C4-2B (cell line): ENCODE measurements around the gene PLA2G4E.
A peak's percentile ranks its signal among the peaks of the same experiment; 100 is the strongest.

Source experiments
- H3K27ac ChIP-seq: fragments of 450-650 bp; 2 replicates; pipeline ENCODE4 v1.5.1; 2017
- CTCF ChIP-seq: fragments of 450-650 bp; conservative IDR thresholded peaks from 2 replicates; pipeline ENCODE4 v1.5.1; 2017; ENCODE audit warnings: mild to moderate bottlenecking
- ZFX ChIP-seq: fragments of 450-650 bp; IDR thresholded peaks from 2 replicates; pipeline ENCODE4 v1.6.1; 2017

Gene PLA2G4E

GRCh38 chr15:42002333-42002732, 18.5 kb downstream of the PLA2G4E start:
- TF ChIP-seq CTCF (no peak), ZFX (no peak)

GRCh38 chr15:42001236-42001635, 19.6 kb downstream of the PLA2G4E start:
- no peak overlapping the region for H3K27ac ChIP-seq
- no peak for TF ChIP-seq CTCF
- TF ChIP-seq ZFX: no peak

More at GRCh38 chr15:42002333-42002732, 18.5 kb downstream of the PLA2G4E start:
- no peak overlapping the region for H3K27ac ChIP-seq

GRCh38 chr15:41999290-42000285, 21.3 kb downstream of the PLA2G4E start:
- no peak overlapping the region for H3K27ac ChIP-seq
- TF ChIP-seq ZFX: no peak
- no peak for TF ChIP-seq CTCF

GRCh38 chr15:41997845-41998244, 23.0 kb downstream of the PLA2G4E start:
- no peak for TF ChIP-seq CTCF
- H3K27ac ChIP-seq: peak overlapping the region; percentile 76

- H3K27ac ChIP-seq: peak overlapping the region; percentile 76
- TF ChIP-seq CTCF (no peak), ZFX (no peak)
Observed at GRCh38 chr15:41996921-41997592, 23.8 kb downstream of the PLA2G4E start.

- peak overlapping the region; percentile 76 for H3K27ac ChIP-seq
- TF ChIP-seq CTCF (no peak), ZFX (no peak)
Observed at GRCh38 chr15:41996376-41996775, 24.5 kb downstream of the PLA2G4E start.

DNA sequence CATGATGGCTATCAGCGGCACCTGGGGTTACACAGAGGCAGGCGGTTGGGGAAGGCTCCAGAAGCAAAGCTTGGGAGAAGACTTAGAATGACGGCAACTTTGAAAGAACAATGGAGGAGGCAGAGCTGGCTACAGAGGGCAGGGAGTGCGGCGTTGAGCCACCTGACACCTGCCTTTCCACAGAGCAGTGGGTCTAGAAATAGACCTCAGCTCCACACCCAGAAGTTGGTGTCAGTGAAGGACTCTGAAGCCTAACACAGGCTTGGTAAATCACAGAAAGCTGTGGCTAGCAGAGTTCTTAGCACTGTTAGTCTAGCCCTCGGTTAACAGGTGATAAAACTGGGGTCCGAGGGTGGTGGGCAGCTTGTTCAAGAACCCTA, 25.4 kb downstream of the PLA2G4E start:
- TF ChIP-seq ZFX (no peak), CTCF (no peak)
- H3K27ac ChIP-seq: no peak overlapping the region; the same call in 1 of the 2 replicates
